OCI-LY7 (cell line): ENCODE data around the gene GSG1L.

Experiments used
- CTCF ChIP-seq: fragments of 200-600 bp; sonication (generic); conservative IDR thresholded peaks from 2 replicates; pipeline ENCODE4 v1.5.1; 2014; ENCODE audit warnings: mild to moderate bottlenecking, antibody characterized with exemption, low read length, moderate library complexity, mixed read lengths
- EZH2phosphoT487 ChIP-seq: fragments of 200-600 bp; sonication (generic); IDR thresholded peaks from 2 replicates; pipeline ENCODE4 v1.6.1; 2018; ENCODE audit warnings: low read depth, borderline replicate concordance, mild to moderate bottlenecking, mixed run types, antibody characterized with exemption, low read length, moderate library complexity, mixed read lengths

GRCh38 chr16:28107232-28107631 lies 43.7 kb upstream of the GSG1L start:
- TF ChIP-seq EZH2phosphoT487, result no peak
- TF ChIP-seq CTCF, result no peak
